ENCODE measurements around the gene B3GALT5. TPM values are rescaled to one million over a fixed set of nuclear protein-coding genes. Genes with fewer than 3 reads are reported as not detected.

B3GALT5 gene, protein sequence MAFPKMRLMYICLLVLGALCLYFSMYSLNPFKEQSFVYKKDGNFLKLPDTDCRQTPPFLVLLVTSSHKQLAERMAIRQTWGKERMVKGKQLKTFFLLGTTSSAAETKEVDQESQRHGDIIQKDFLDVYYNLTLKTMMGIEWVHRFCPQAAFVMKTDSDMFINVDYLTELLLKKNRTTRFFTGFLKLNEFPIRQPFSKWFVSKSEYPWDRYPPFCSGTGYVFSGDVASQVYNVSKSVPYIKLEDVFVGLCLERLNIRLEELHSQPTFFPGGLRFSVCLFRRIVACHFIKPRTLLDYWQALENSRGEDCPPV
- total RNA-seq = 1 to 10 TPM; 2.5 to 6.1 TPM
- polyA plus RNA-seq (2013, experiment 1 of 2) = 1.2 TPM
- 1.0 TPM for polyA plus RNA-seq (2013, experiment 2 of 2)
- long read RNA-seq, experiment 1 = 0 reads
- long read RNA-seq, experiment 2 = 0 reads
- long read RNA-seq, experiment 3, partial matches to known transcripts = 0 of 3 reads
- long read RNA-seq, experiment 3, other reads (novel, unspliced or antisense) = 3 of 3 reads
- long read RNA-seq, experiment 4 = 0 reads

DNA sequence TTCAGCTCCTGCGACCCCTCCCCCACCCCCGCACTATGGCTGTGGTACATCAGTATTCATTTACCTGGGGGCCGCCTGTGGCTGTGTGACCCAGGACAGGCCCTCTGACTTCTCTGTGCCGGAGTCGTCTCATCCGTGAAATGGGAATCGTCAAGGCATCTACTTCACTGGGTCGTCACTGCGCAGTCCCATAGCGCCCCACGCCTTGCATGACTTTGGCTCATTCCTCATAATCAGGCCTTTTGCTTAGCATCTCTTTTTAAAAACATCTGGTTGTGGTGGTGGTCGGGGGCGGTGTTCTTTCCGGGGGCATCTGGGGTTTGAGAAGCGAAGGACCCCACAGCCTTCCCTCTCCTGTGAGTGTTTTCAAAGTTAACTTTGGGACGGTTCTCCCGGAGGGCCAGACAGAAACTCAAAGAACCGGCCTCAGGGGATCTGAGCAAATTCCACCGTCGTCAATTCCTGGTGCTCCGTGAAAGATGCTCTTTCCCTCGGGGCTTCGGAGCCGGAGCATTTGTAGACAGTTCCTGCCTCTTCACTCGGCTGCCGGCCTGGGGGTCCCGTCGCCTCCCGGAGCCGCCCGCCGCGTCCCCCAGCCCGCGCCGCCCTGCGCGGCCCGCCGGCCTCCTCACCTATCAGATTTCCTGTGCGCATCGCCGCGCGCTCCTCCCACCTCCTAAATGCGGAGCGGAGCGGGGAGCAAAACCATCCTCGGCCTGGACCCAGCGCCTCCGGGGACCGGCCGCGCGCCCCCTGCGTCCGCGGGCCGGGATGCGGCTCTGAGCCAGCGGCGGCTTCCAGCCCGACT, at the start of gene B3GALT5:
B3GALT5 (plus strand) TSS at position 708 of the 808 bp plus-strand sequence. CDS start 47,620 bp downstream, outside the sequence.
- H3K4me3 ChIP-seq (ENCODE audit: low read length) = peak within 1 kb of the TSS; percentile 86
- H3K4me1 ChIP-seq (ENCODE audit: control insufficient read depth, insufficient read depth, low read length) = peaks cover 18% of the 10 kb centered on the region
- no peaks in the 10 kb centered on the region for H3K9me3 ChIP-seq (ENCODE audit: control insufficient read depth, low read length)
- H3K36me3 ChIP-seq (ENCODE audit: control insufficient read depth, insufficient read depth, low read length) = no peaks in the 10 kb centered on the region
- H3K27ac Mint-ChIP-seq = peak within 1 kb of the TSS; percentile 91
- no peak within 1 kb of the TSS for H3K9ac ChIP-seq (ENCODE audit: extremely low read depth, low read length, poor library complexity, severe bottlenecking)
- H3K27ac ChIP-seq (ENCODE audit: low read depth, low read length) = no peak within 1 kb of the TSS
- peaks cover 5% of the 10 kb centered on the region for H3K27me3 Mint-ChIP-seq (ENCODE audit: insufficient read depth)
- peaks cover 14% of the 10 kb centered on the region for H3K36me3 Mint-ChIP-seq (ENCODE audit: low read depth)
- TF ChIP-seq, protein P1, sequence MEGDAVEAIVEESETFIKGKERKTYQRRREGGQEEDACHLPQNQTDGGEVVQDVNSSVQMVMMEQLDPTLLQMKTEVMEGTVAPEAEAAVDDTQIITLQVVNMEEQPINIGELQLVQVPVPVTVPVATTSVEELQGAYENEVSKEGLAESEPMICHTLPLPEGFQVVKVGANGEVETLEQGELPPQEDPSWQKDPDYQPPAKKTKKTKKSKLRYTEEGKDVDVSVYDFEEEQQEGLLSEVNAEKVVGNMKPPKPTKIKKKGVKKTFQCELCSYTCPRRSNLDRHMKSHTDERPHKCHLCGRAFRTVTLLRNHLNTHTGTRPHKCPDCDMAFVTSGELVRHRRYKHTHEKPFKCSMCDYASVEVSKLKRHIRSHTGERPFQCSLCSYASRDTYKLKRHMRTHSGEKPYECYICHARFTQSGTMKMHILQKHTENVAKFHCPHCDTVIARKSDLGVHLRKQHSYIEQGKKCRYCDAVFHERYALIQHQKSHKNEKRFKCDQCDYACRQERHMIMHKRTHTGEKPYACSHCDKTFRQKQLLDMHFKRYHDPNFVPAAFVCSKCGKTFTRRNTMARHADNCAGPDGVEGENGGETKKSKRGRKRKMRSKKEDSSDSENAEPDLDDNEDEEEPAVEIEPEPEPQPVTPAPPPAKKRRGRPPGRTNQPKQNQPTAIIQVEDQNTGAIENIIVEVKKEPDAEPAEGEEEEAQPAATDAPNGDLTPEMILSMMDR (conservative IDR thresholded peaks at IDR 0.05) = peak; percentile 49
- peak within 1 kb of the TSS; percentile 82 for H3K4me3 Mint-ChIP-seq
- peak; percentile 92 for DNase-seq
- 5 to 11% methylated on average over 22 to 63 of the region's 63 CpGs for WGBS, 2 experiments (ENCODE audit: insufficient coverage in 1 of 2, insufficient read length in 1 of 2)
- peaks cover 5% of the 10 kb centered on the region for H3K9me3 Mint-ChIP-seq
- no peaks in the 10 kb centered on the region for H3K27me3 ChIP-seq (ENCODE audit: control insufficient read depth, insufficient read depth, low read length, poor library complexity, severe bottlenecking)
- peaks cover 51% of the 10 kb centered on the region for H3K4me1 Mint-ChIP-seq

DNA sequence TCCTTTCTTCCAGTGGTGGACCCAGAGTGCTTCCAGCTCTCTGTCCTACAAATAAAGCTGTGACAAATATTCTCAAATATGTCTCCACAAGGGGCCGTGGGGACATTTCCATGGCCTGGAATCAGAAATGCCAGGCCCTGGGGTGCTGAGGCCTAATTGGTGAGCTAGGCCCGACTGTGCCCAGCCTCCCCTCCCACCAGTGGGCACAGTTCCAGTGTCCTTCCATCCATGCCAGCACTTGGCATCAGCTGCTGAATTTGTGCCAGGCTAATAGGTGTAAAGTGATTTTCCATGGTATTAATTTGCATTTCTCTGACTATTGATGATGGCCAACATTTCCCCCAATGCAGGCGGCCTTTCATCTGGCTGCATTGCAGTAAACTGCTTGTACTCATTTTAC, 48.5 kb upstream of the B3GALT5 start:
- H3K9me3 ChIP-seq (ENCODE audit: control insufficient read depth, low read length) = no peaks in the 10 kb centered on the region
- TF ChIP-seq, protein P1 (conservative IDR thresholded peaks at IDR 0.05) = no peak
- no peaks in the 10 kb centered on the region for H3K27me3 Mint-ChIP-seq (ENCODE audit: insufficient read depth)
- no peaks in the 10 kb centered on the region for H3K27me3 ChIP-seq (ENCODE audit: control insufficient read depth, insufficient read depth, low read length, poor library complexity, severe bottlenecking)
- 90 to 100% methylated on average over 2 to 3 of the region's 3 CpGs for WGBS, 2 experiments (ENCODE audit: insufficient coverage in 1 of 2, insufficient read length in 1 of 2)
- H3K4me3 Mint-ChIP-seq = no peak overlapping the region
- H3K4me1 Mint-ChIP-seq = no peaks in the 10 kb centered on the region
- H3K9ac ChIP-seq (ENCODE audit: extremely low read depth, low read length, poor library complexity, severe bottlenecking) = no peak overlapping the region
- H3K4me3 ChIP-seq (ENCODE audit: low read length) = no peak overlapping the region
- no peak overlapping the region for H3K27ac ChIP-seq (ENCODE audit: low read depth, low read length)
- no peaks in the 10 kb centered on the region for H3K36me3 Mint-ChIP-seq (ENCODE audit: low read depth)
- H3K36me3 ChIP-seq (ENCODE audit: control insufficient read depth, insufficient read depth, low read length) = no peaks in the 10 kb centered on the region
- no peaks in the 10 kb centered on the region for H3K9me3 Mint-ChIP-seq
- no peaks in the 10 kb centered on the region for H3K4me1 ChIP-seq (ENCODE audit: control insufficient read depth, insufficient read depth, low read length)
- H3K27ac Mint-ChIP-seq = no peak overlapping the region
- DNase-seq = no peak

DNA sequence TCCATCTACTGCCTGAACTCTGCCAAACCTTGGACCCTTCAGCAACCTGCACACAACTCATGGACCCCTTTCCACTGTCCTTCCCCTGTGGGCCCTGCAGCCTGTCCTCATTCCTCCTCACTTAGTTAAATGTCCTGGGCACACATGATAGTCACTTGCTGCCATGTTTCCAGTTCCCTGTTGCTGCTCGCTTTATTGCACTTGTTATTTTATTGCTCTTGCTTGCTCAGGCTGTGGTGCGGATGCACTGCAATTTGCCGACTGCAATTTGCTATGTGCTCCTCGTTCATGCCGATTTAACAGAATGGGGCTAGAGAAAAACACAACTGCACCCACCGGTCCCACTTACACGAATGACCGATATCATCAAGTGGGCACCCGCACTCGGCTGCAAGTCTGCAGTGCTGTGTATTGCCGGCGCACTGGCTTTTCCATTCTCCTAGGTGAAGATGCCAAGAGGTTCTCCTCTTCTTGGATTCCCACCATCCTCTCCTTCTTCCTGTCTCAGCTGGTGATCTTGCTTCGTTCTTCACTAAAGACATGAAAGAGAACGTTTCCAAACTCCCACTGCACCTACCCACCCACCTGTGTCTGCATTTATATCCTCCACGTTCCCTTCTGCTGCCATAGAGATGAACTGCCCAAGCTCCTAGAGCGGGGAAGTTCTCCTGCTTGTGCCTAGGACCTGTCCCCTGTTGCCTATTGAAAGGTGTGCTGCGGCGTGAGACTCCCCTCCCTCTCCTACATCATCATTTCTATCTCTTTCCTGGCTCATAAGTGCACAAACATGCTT, 45.4 kb upstream of the B3GALT5 start:
- no peaks in the 10 kb centered on the region for H3K27me3 Mint-ChIP-seq (ENCODE audit: insufficient read depth)
- no peaks in the 10 kb centered on the region for H3K4me1 Mint-ChIP-seq
- H3K27ac Mint-ChIP-seq = no peak overlapping the region
- Histone ChIP-seq H3K9me3 (ENCODE audit: control insufficient read depth, low read length) (no peaks in the 10 kb centered on the region), H3K27ac (ENCODE audit: low read depth, low read length) (no peak overlapping the region), H3K4me3 (ENCODE audit: low read length) (no peak overlapping the region), H3K9ac (ENCODE audit: extremely low read depth, low read length, poor library complexity, severe bottlenecking) (no peak overlapping the region), H3K4me1 (ENCODE audit: control insufficient read depth, insufficient read depth, low read length) (no peaks in the 10 kb centered on the region), H3K27me3 (ENCODE audit: control insufficient read depth, insufficient read depth, low read length, poor library complexity, severe bottlenecking) (no peaks in the 10 kb centered on the region), H3K36me3 (ENCODE audit: control insufficient read depth, insufficient read depth, low read length) (no peaks in the 10 kb centered on the region)
- 90 to 91% methylated on average over 14 to 18 of the region's 18 CpGs for WGBS, 2 experiments (ENCODE audit: insufficient coverage in 1 of 2, insufficient read length in 1 of 2)
- H3K4me3 Mint-ChIP-seq = no peak overlapping the region
- no peak for DNase-seq
- TF ChIP-seq, protein P1 (conservative IDR thresholded peaks at IDR 0.05) = no peak
- H3K9me3 Mint-ChIP-seq = no peaks in the 10 kb centered on the region
- H3K36me3 Mint-ChIP-seq (ENCODE audit: low read depth) = no peaks in the 10 kb centered on the region

Measured in endodermal cell (in vitro differentiated cells).